HS-27A (cell line): Measurements from ENCODE around the gene RAD51B.
A peak's percentile ranks its signal among the peaks of the same experiment; 100 is the strongest.

Source experiments
- DNase-seq: peaks from one replicate; pipeline ENCODE4 v3.0.0-alpha.2; 2012; ENCODE audit warnings: low read depth, missing footprints

RAD51B gene

DNA sequence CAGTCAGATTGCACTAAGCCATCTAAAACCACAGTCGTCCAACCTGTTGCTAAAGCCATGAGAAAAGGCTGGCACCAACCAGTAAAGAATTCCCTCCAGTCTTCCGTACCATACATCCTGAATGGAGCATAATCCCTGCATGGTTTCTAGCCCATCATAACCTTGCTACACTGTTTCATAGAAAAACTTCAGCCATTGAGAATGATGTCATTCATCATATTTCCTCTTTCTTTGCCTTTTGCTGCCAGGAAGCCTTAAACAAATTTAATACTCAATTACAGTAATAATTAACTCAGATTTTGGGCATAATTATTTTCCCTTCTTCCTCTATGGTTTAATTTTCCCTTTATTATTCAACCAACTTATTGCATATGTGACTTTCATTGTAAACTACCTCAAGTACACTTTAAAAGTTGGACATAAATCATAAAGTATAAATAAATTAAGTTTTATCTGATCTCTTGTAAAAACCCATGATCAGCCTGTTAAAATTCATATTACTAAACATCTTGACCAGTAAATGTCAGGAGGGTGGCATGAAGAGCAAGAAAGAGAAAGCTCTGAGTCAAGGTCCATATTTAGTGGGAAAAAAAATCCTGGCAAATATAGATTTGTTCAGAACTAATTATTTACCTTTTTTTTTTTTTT, 708.6 kb downstream of the RAD51B start:
- DNase-seq = no peak

DNA sequence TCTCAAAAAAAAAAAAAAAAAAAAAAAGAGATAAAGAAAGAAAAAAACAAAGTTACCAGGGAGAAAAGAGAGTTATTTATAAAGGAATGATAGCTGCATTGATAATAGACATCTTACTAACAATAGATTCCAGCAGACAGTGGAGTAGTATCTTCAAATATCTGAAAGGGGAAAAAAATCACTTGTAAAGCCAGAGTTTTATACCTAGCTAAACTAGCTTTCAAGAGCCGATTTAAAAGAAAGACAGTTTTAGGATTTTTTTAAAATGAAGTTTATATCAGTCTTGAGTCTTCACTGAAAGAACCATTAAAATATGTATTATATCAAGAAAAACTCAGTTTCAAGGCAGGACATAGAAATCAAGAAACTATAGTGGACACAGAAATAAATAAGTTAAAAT, 710.9 kb downstream of the RAD51B start:
- no peak for DNase-seq

DNA sequence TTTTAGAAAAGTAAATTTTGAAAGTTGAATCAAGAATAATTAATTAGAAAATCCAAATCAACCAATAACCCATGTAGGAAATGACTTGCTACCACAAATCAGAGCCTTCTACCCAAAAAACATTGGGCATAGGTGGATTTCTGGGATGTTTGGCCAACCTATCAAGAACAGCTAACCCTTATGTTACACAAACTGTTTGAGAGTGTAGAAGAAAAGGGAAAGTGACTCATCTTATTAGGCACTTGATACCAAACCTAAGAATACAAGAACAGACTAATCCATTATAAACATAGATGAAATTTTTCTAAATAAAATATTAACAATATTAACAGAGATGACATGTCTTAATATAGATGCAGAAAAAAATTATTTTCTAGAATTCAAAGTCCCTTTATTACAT, 712.9 kb downstream of the RAD51B start:
- no peak for DNase-seq

DNA sequence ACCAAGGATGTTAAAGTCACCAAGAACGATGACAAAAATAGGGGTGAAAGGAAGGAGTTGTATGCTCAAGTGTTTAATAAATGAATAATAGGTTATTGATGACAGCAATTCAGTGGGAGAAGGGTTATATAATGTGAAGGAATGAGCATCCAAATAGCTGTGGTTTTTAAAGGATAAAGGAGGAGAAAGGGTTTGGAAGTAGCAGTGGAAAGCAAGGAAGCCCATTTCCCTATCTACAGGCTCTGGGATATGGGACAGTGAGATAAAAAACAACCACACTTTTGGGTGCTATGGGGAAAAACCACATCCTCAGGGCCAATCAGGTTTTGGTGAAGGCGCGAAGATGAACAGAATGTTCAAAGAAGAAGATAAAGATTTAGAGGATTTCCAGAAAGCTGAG, 714.7 kb downstream of the RAD51B start:
- no peak for DNase-seq

DNA sequence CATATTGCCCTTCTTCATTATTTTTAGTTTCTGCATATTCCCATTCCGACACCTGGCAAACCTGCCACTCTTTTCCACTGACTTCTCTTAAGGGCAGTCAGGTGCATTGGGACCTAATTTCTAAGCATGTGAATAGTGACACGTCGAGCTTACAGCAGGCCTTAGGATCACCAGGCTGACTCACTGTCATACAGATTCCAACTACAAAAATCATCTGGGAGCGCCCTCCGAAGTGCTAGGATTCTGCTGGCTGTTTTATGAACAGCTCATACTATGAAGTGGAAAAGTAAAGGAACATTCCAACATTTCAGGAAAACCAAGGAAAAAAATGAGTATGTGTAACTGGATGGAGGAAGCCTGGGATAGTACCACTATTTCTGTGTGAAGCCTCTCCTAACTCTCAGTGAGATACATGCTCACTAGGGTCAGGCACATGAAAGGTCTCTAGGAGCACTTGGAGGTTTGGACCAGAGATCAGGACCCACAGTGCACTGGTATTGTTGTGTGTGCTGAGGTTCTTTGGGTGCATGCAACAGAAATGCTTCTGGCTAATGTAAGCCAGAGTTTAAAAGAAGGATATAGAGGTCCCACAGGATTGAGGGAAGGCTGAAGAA, 715.9 kb downstream of the RAD51B start:
- DNase-seq = peak; percentile 83

DNA sequence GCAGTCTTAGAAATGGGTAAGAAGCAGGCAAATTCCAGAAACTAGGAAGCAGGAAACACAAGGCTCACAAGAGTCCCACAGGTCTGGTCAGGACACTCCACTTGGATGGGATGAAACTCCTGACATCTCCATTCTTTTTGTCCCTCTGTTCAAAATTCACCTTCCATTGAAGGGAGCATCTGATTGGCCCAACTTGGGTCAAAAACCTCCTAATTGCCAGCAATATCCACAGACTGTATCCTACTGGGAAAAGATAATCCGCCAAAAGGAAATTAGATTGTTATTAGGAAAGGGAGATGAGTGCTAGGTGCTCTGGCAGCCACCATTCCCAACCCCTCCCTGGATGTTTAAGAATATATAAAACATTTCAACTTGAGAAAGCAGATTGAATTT, 716.4 kb downstream of the RAD51B start:
- no peak for DNase-seq

DNA sequence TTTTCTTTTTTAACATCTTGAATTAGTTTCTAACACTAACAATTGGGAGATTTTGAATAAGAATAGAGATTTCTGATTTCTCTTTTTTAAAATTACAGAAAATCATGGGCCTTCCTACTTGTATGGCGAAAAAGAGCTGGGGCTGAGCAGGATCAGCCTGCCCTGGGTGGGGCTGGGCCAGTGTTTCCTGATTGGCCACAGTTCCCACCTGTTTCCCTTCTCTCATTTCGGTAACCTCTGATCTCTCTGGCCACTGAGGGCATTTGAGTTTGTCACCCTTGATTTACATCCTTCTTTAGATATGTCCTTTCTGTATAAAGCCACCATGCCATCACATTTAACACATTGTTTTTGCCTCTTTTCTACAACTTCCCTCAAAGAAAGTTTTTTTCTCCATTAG, 719.1 kb downstream of the RAD51B start:
- DNase-seq = no peak

DNA sequence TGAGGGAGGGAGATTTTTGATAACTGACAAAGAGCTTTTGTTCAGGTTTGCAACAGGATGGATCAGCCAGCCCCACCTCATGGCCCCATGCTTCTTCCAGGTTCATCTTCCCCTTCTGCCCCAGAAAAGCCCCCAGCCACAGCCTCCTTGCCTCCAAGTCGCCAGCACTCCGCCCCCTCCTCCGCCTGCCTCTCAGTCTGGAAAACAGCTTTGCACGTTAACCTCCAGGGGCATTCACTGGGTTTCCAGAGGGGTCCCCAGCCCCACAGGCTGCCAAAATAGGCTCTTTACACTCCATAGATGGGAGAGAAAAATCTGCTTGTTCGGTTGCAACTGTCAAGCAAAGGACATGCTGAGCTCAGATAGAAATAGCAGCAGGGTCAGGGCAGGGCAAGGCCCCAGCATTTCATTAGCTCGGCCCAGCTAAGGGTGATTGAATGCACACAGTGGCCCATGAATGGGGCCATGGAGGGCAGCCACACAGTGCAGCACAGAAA, 719.7 kb downstream of the RAD51B start:
- DNase-seq = no peak

DNA sequence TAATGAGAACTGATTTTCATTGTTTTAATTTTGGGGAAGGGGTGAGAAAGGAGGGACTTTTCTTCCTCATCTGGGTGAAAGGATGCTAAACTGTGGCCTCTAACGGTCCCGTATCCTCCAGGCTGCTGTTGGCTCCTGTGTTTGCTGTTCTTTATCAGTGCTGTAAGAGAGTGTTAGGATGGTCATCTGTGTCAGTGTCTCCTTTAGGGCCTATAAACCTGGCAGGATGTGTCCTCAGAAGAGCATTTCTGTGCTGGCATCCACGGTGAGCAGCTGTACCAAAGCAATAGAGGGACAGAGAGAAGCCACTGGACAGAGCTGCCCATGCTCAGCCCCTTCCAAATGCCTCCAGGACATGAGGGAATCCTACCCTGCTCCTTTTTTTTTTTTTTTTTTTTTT, 720.2 kb downstream of the RAD51B start:
- no peak for DNase-seq

DNA sequence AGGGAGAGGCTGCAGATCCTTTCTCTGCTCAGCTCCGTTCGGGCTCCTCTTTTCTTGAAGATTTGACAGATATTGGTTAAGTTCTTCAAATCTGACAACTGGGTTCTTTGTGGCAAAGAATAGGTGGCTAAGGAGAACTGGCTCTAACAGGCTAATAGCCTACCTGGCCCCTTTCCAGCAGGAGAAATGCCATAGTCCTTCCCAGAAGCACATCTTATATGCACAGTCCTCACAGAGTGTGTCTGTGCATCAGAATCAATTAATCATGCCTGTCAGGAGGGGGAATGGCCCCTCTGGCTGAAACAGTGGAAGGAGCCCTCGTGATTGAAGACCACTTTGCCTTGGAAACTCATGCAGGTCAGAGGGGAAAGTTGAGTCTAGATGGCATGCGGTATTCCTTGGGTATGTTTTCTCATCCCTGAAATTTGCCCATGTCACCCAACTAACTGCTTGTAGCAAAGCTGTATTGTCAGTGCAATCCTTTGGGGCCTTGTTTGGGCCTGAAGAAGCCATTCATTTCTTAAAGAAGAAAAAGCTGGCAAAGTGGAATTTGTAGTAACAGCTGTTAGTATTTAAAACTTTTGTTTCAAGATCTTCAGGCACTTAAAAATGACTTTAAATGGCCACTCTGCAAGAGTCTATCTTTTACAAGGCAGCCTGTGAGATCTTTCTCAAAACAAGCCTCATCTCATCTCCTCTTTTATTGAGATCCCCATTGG, 721.8 kb downstream of the RAD51B start:
- DNase-seq = no peak

DNA sequence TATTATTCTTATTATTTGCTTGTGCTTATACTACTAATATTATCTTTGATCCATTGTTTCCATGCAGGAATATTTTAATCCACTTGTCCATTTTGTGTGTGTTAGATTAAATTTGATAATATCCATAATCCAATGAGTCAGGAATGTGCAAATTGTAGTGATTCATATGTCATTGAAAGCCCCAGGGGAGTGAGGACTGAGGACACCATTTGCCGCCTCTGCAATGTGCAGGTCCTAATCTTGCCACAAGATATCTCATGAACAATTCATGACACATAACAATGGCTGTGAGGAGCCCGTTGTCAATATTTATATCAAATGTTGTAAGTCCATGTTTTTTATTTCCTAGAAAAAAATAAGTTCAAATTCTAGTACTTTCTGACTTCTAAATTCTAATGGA, 722.8 kb downstream of the RAD51B start:
- DNase-seq = no peak

DNA sequence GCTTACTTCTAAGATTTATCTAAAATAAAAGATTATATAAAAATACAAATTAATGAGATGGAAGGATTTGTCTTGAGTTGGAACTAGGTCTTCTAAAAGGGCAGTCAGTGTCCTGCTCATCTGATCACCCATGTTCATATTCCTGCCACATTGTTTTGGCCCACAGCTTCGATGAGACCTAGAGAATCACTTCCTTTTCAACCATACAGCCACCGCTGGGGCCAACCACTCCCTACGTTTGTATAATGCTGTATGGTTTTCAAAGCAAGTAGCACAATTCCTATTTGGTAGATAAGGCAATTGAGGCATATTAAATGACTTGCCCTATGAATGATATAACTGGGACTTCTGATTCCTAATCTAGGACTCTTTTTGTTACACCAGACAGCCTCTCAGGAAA, 723.9 kb downstream of the RAD51B start:
- no peak for DNase-seq

DNA sequence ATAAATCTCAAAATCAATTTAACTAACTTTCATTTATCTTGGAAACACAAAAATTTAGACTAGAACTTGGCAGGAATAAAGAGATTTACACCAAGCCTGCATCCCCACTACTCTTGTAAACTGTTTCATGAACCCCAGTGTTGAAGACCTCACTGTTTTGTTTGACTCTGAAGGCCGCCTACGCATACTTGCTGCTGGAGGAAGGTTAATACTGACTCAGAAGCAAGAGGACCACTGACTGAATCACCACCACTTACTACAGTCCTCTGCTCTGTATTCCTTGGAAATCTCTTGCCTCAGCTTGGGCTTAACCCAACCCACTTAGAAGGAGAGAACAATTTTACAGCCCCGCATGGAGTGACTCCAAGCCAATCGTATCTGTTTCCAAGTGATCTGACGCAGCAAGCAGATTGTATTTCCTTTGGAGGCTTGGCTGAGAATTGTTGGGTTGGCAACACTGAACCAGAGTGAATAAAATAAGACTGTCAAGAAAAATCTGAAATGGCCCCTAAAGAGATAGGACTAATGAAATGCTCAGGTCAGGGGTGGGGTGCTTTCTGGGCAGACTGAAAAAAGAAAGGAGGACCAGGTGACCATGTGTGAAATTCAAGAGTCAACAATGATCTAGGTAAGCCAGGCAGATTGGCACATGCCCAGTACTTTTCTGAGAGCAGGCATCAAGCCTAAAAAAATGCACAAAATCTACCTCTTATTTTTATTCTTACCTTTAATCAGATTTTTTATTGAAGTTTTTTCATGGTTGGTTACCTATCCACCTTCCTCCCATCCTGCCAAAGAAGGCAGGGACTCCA, 724.7 kb downstream of the RAD51B start:
- DNase-seq = no peak

DNA sequence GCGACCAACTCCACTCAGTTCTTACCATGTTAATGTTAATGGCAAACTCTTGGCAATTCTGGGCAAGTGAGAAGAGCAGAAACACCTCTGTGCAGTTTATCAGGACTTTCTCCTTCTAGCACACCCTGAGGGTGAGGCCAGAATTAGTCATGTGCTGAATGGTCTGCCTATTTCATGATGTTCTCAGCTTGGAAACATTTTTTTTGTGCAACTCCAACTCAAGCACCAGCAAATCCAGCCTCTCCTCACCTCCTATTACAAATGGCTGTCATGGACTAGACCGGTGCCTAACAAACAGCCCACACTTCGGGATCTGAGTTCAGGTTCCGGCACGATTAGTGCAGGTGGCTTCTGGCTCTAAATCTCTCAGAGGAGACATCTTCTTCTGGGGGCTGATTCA, 727.3 kb downstream of the RAD51B start:
- DNase-seq = no peak

DNA sequence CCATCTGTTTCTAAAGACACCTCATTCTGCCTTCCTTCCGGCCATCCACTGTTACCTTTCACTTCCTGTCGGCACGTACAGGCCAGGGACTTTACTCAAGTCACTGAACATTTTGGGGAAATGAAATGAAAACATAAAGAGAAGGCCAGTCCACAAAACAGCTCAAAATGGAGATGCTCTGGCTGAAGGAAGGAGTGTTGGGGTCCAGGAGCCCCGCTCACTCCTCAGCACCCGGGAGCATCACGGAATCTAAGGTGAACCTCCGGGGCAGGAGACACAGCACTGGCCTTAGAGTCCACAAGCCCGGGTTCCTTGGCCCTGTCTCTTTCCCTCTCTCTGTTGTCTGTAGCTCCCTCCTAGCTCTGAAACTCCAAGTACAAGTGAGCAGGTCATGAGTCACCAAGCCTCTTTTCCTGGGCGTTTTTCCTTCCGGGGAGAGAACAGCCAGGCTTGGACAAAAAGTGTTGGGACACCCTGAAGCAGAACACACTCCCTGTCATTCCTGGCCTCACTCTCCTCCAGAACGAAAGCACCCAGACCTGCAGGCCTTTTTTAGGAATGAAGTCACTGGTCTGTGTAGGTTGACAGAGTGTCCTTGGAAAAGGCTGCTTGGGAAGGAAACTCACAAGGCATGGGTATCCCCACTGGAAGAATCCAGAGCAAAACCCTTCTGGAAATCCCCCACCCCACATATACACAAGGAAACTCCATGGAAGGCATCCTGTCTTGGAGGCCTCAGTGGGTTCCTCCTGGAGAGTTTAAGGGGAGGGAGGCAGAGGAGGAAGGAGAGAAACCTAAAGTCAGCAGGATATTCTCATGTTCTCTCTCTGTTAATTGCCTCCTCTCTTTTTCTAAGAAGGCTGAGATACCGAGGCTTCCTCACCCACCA, 728.0 kb downstream of the RAD51B start:
- DNase-seq = peak; percentile 85

DNA sequence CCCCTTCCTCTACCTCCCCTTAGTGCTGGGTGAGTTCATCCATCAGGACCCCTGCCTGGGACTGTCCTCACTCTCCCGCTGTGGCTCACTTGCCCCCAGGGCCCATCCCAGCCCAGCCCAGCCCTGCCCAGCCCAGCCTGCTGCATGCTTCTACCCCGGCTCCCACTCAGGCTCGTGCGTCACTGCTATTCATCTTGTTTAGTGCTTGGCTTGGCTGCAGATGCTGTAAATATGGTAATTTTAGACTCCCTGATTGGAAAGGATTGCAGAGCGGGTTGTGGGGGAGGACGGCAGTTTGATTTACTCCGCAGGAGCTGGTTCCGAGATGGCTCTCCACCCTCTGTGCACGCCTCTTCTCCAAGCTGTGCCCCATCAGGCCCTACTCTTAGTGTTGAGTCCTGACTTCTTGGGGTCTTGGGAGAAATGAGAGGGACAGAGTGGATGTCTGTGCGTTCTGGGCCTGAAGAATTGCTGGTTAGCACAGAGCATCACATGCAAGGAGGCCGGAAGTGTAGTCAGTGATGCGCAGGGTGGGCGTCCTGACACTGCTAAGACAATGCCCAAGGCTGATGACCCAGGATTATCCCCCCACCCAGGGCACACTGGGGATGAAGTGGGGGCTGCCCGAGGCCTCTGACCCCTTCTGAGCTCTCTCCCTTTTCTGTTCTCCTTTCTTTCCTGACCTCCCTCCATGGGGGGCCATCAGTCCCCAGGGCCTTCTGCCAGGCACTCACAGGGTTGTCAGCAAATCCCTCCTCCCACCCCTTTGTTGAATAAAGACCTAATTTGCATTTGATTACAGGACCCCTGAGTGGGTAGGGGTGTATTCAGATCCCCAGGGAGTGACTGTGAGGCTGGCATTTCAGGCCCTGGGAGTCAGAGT, 728.9 kb downstream of the RAD51B start:
- DNase-seq = no peak

DNA sequence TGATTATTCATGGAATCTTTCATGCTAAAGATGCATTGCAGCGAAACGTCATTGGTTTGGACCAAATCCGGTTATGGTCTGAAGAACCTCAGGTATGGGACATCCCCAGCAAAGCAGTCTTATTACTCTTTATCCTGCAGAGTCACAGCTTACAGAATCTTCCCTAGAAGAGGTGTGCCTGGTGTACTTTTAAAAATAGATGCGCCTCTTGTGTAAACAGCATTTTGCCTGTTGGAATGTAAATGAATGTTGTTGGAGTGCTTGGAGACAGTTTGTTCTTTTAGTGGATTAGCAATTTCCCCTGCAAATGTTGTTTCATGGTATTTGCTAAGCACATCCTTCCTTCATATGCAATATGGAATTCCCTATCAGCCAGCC, 730.7 kb downstream of the RAD51B start:
- no peak for DNase-seq

DNA sequence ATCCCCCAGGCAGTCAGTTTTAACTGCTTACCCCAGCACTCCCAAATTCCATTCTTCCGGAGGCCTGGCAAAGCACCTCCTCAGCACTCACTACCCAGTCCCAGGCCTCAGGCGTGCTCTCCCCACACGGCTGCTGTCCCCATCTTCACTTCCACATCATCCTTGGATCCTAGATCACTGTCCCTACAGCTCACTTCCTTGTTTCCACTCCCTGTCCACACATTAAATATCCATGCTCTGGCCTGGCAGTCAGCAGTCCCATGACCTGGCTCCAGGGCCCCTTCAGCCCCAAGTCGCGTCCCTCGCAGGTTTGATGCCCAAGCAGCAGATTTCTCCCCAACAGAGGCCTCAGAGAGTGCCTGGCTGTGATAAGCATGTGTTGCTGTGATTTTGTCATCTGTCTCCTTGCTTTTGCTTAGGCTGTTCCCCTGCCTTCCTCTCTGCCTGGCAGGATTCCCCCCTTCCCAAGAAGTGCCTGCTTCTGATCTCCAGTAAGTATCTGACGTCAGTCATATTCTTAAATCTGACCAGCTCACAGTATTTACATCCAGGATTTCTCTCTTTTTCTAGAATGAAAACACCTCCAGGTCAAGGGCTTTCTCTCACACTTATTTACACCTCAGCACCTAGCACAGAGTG, 731.6 kb downstream of the RAD51B start:
- DNase-seq = no peak

DNA sequence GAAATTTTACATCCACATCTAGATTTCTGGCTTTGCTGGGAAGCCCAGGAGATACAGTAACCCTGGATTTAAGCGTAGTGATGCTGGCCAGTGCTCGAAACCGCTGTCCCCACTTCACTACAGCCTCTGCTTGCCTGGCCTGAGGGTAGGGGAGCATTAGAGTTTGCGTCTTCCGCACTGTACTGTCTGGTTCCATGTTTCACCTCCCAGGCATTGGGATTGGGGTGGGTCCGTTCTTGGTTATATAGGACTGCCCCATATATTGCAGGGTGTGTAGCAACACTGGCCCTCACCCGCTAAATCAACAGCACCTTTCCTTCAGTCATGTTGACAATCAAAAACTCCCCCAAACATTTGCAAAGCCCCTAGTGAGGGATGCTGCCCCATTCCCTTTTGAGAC, 732.5 kb downstream of the RAD51B start:
- DNase-seq = no peak

DNA sequence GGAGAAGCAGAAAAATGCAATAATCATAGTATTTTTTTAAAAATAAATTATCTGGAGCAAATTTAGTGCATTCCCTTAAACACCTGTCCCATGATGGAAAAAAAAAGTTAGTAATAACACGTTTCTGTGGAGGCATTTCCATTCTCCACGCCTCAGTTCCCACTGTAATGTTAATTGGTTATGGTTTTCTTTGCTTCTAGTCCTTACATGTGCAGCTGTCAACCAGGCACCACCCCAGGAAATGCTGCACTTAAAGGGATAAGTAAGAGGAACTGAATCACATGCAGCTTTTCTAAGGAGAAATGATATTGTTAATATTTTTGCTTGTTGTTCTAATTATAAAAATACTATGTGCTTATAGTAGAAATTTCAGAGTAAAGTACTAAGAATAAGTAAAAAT, 733.0 kb downstream of the RAD51B start:
- no peak for DNase-seq
